Hepatocyte (in vitro differentiated cells): ENCODE measurements around the gene F2.

Source experiments
- CTCF ChIP-seq: fragments of 200-600 bp; sonication (generic); IDR thresholded peaks from 2 replicates; pipeline ENCODE4 v1.5.1; 2016; ENCODE audit warnings: antibody characterized with exemption, mild to moderate bottlenecking; ENCODE audit not compliant: poor library complexity
- EZH2phosphoT487 ChIP-seq: fragments of 200-600 bp; sonication (generic); IDR thresholded peaks from one replicate; pipeline ENCODE4 v1.6.1; 2018; ENCODE audit warnings: antibody characterized with exemption, mild to moderate bottlenecking, low read depth, moderate library complexity; ENCODE audit not compliant: unreplicated experiment, severe bottlenecking

- TF ChIP-seq CTCF = no peak
- no peak for TF ChIP-seq EZH2phosphoT487
These were observed 20.4 kb upstream of the F2 start for GRCh38 chr11:46698597-46698996.
